Right kidney (tissue), 1 donor: ENCODE results near the gene CUL3.

Experiments
- DNase-seq: peaks from one replicate; pipeline ENCODE4 v3.0.0-alpha.2; 2016

Gene CUL3

DNA sequence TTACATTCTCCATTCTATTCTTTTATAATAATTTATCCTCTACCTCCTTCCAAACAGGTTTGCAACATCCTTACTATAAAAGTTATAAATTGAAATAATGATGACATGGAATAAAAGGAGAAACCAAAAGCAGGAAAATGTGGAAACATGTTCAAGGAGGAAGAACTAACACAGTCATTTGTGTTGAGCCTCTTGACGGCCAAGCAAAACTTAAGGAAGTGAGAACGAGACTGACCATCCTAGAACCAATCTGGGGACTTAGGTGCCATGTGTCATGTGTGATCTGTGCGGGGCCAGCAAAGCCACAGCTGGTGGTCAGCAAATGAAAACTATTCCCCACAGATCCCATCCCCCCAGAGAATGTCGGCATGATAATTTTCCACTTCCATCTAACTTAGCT lies 157.7 kb downstream of the CUL3 start:
- no peak for DNase-seq

DNA sequence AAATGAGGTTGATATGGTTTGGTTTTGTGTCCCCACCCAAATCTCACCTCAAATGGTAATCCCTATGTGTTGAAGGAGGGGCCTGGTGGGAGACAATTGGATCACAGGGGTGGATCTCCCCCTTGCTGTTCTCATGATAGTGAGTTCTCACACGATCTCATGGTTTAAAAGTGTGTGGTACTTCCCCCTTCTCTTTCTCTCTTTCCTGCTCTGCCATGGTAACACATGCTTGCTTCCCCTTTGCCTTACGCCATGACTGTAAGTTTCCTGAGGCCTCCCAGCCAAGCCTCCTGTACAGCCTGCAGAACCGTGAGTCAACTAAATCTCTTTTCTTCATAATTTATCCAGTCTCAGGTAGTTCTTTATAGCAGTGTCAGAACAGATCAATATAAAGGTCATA lies 158.5 kb downstream of the CUL3 start:
- no peak for DNase-seq

DNA sequence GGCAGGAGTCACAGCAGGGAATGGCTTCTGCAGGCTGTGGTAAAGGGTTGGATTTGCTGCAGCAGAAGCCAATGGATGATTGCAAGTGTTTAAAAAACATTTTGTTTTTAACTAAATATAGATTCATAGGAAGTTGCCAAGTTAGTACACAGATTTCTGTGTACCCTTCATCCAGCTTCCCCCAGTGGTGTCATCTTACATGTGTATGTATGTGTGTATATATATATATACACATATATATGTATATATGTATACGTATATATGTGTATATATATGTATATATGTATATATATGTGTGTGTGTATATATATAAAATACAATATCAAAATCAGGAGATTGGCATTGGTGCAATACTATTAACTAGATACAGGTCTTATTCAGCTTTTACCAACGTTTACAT lies 164.1 kb downstream of the CUL3 start:
- no peak for DNase-seq
